Lung (tissue), 12 donors: ENCODE measurements around the gene GGACT. TPM values are rescaled to one million over a fixed set of nuclear protein-coding genes. Genes with fewer than 3 reads are reported as not detected.

Experiments
- ATAC-seq: fragments of 200-7000 bp; cut with Tn5 transposase; one replicate; pipeline ENCODE4 v1.9.1; 2020; ENCODE audit warnings: moderate number of reproducible peaks; ENCODE audit not compliant: insufficient read depth, low FRiP score
- DNase-seq, 3 donors: peaks; one replicate each; pipeline ENCODE4 v3.0.0-alpha.2; 2013 to 2017
- H3K27ac ChIP-seq, 2 donors: one replicate each; pipeline ENCODE4 v1.5.1; 2013; ENCODE audit warnings: mild to moderate bottlenecking in 2 of 2, moderate library complexity in 2 of 2, control low read depth in 1 of 2, inconsistent platforms in 1 of 2, low read depth in 1 of 2, low read length in 1 of 2
- H3K27me3 ChIP-seq, 3 donors: one replicate each; pipeline ENCODE4 v1.5.1; 2013; ENCODE audit warnings: low read length in 2 of 3; ENCODE audit not compliant: control insufficient read depth in 3 of 3, insufficient read depth in 3 of 3
- H3K36me3 ChIP-seq, 4 donors: one replicate each; pipeline ENCODE4 v1.5.1; 2013; ENCODE audit warnings: low read length in 4 of 4, mild to moderate bottlenecking in 1 of 4, moderate library complexity in 1 of 4; ENCODE audit not compliant: control insufficient read depth in 4 of 4, insufficient read depth in 4 of 4
- H3K4me1 ChIP-seq, 5 donors: one replicate each; pipeline ENCODE4 v1.5.1; 2013; ENCODE audit warnings: low read length in 5 of 5, mild to moderate bottlenecking in 2 of 5, moderate library complexity in 1 of 5; ENCODE audit not compliant: control insufficient read depth in 5 of 5, insufficient read depth in 5 of 5
- H3K4me3 ChIP-seq: one replicate; pipeline ENCODE4 v1.5.1; 2013; ENCODE audit warnings: mild to moderate bottlenecking, control low read depth, moderate library complexity
- H3K9ac ChIP-seq, 2 donors: one replicate each; pipeline ENCODE4 v1.5.1; 2013; ENCODE audit warnings: low read length in 2 of 2, control low read depth in 1 of 2; ENCODE audit not compliant: insufficient read depth in 1 of 2
- H3K9me3 ChIP-seq, 4 donors: one replicate each; pipeline ENCODE4 v1.5.1; 2013; ENCODE audit warnings: low read length in 3 of 4, mild to moderate bottlenecking in 1 of 4, moderate library complexity in 1 of 4; ENCODE audit not compliant: control insufficient read depth in 4 of 4, insufficient read depth in 3 of 4
- WGBS, 2 donors: extraction: QIAGEN DNeasy Blood & Tissue Kit; methylation state at CpG; one replicate each; pipeline ENCODE4 v1.1.7; 2013; 5-methylcytosine and 5-hydroxymethylcytosine counted together
- polyA plus RNA-seq, 2 donors: library from polyadenylated mRNA; stranded (reverse); fragments of 200-250 nt; gene quantifications; one replicate each; pipeline ENCODE4 v1.2.1, GENCODE V29; 2013
- total RNA-seq, 2 donors: library from RNA; depleted of rRNA in 1 of 2; stranded (reverse); fragments of >200 nt in 1 of 2; gene quantifications; one replicate each; pipeline ENCODE4 v1.2.1, GENCODE V29; 2014 to 2021
- TF ChIP-seq, protein P1 (sequence below): IDR thresholded peaks from 2 replicates; pipeline ENCODE4 v1.5.1; 2012; ENCODE audit warnings: mild to moderate bottlenecking; ENCODE audit errors: control extremely low read depth, extremely low read depth
- donor health status: control.
- donor health status: control.
- donor health status: Bipolar disorder and iron deficiency.
- donor health status: healthy.
- donor health status: DM: yes; HTN: yes; CAD: no.

GGACT gene
- total and polyA plus RNA-seq, 4 donors = 1.1 to 6.8 (median 3.9) TPM

- Histone ChIP-seq H3K9ac (no peak overlapping the region), H3K27me3 (no peaks in the 10 kb centered on the region), H3K4me1 (no peaks in the 10 kb centered on the region), H3K36me3 (peaks cover 0 to 12% (median 7%) of the 10 kb centered on the region in 4 donors), H3K9me3 (peaks cover 0 to 2% (median 0%) of the 10 kb centered on the region in 4 donors), H3K4me3 (no peak overlapping the region), H3K27ac (no peak overlapping the region)
- 45 to 59% methylated on average over 6 of the region's 6 CpGs for WGBS, 2 donors
- ATAC-seq (no peak), DNase-seq (no peak)
- TF ChIP-seq, protein P1, sequence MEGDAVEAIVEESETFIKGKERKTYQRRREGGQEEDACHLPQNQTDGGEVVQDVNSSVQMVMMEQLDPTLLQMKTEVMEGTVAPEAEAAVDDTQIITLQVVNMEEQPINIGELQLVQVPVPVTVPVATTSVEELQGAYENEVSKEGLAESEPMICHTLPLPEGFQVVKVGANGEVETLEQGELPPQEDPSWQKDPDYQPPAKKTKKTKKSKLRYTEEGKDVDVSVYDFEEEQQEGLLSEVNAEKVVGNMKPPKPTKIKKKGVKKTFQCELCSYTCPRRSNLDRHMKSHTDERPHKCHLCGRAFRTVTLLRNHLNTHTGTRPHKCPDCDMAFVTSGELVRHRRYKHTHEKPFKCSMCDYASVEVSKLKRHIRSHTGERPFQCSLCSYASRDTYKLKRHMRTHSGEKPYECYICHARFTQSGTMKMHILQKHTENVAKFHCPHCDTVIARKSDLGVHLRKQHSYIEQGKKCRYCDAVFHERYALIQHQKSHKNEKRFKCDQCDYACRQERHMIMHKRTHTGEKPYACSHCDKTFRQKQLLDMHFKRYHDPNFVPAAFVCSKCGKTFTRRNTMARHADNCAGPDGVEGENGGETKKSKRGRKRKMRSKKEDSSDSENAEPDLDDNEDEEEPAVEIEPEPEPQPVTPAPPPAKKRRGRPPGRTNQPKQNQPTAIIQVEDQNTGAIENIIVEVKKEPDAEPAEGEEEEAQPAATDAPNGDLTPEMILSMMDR = no peak
These were observed 22.1 kb upstream of the GGACT start for GRCh38 chr13:100610391-100611347.

DNA sequence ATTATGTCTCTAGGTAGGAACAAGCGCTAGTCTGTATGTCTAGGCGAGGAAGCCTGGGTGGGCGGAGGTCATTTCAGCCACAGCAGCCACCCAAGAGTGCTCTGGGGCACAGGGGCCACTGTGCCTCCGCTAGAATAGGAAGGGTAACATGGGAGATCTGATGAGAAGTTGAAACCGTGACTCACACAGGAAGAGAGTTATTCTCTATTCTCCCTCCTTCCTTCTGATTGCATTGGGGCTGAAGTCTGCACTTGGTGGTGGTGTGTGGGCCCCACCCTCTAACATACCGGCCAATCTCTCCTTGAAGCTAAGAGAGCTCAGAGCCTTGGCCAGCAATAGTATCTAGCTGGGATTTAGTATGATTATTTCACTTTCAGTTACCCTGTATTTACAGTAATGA is 20.3 kb upstream of the GGACT start:
- Histone ChIP-seq H3K27me3 (no peaks in the 10 kb centered on the region), H3K27ac (no peak overlapping the region), H3K36me3 (peaks cover 0 to 12% (median 7%) of the 10 kb centered on the region in 4 donors), H3K9ac (no peak overlapping the region), H3K9me3 (peaks cover 0 to 2% (median 0%) of the 10 kb centered on the region in 4 donors), H3K4me1 (peaks cover 0 to 12% (median 0%) of the 10 kb centered on the region in 5 donors), H3K4me3 (no peak overlapping the region)
- TF ChIP-seq, protein P1 = no peak
- WGBS, 2 donors = 58 to 67% methylated on average over 6 of the region's 6 CpGs
- ATAC-seq (peak; percentile 60), DNase-seq (no peak)

- peaks cover 0 to 12% (median 0%) of the 10 kb centered on the region in 5 donors for H3K4me1 ChIP-seq
- DNase-seq (no peak), ATAC-seq (no peak)
- no peak overlapping the region for H3K4me3 ChIP-seq
- peaks cover 0 to 2% (median 0%) of the 10 kb centered on the region in 4 donors for H3K9me3 ChIP-seq
- TF ChIP-seq, protein P1 = no peak
- no peaks in the 10 kb centered on the region for H3K27me3 ChIP-seq
- H3K36me3 ChIP-seq = peaks cover 0 to 12% (median 7%) of the 10 kb centered on the region in 4 donors
- H3K9ac ChIP-seq = no peak overlapping the region
- no peak overlapping the region for H3K27ac ChIP-seq
- WGBS, 2 donors = 94 to 95% methylated on average over 3 of the region's 3 CpGs
These were observed 19.9 kb upstream of the GGACT start for GRCh38 chr13:100608489-100608888.
